ENCODE measurements around the gene P4HA3. TPM values are rescaled to one million over a fixed set of nuclear protein-coding genes. Genes with fewer than 3 reads are reported as not detected.

P4HA3 gene
- total RNA-seq, 3 donors from 2014 or later (not counting 1 experiment from before 2014, with no cell fraction given): not detected

DNA sequence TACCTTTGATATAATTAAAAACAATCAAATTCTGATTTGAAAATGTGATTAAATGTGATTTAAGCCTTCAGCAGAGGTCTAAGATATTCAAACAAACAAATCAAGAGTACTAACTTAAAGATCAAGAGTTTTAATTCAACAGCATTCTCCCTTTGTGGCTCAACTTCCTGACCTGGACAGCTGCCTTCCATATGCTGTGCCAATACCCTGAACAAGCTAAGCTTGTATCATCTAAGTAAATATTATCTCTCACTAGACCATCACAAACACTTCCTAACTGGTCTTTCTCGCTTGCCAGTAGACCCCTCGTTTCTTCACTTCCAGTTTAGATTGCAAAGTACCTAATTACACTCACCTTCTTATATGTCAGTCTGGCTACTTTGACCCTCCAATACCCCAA is 35.9 kb upstream of the P4HA3 start:
- H3K27ac ChIP-seq (ENCODE audit: low read length): no peak overlapping the region
- no peaks in the 10 kb centered on the region for H3K9me3 ChIP-seq (ENCODE audit: control insufficient read depth, insufficient read depth, low read length)
- intact Hi-C loops (cut with micrococcal nuclease): no loop called here
- ATAC-seq (no peak), DNase-seq (no peak)
- TF ChIP-seq, protein P1, sequence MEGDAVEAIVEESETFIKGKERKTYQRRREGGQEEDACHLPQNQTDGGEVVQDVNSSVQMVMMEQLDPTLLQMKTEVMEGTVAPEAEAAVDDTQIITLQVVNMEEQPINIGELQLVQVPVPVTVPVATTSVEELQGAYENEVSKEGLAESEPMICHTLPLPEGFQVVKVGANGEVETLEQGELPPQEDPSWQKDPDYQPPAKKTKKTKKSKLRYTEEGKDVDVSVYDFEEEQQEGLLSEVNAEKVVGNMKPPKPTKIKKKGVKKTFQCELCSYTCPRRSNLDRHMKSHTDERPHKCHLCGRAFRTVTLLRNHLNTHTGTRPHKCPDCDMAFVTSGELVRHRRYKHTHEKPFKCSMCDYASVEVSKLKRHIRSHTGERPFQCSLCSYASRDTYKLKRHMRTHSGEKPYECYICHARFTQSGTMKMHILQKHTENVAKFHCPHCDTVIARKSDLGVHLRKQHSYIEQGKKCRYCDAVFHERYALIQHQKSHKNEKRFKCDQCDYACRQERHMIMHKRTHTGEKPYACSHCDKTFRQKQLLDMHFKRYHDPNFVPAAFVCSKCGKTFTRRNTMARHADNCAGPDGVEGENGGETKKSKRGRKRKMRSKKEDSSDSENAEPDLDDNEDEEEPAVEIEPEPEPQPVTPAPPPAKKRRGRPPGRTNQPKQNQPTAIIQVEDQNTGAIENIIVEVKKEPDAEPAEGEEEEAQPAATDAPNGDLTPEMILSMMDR (IDR thresholded peaks at IDR 0.05): no peak
- peaks cover 11% of the 10 kb centered on the region for H3K36me3 ChIP-seq (ENCODE audit: control insufficient read depth, insufficient read depth, low read length)
- 89% methylated on average over 2 of the region's 2 CpGs for WGBS (ENCODE audit: insufficient coverage)
- Mint-ChIP-seq H3K4me3 (no peak overlapping the region), H3K9me3 (no peaks in the 10 kb centered on the region), H3K36me3 (peaks cover 7% of the 10 kb centered on the region), H3K27ac (no peak overlapping the region), H3K4me1 (no peaks in the 10 kb centered on the region), H3K27me3 (ENCODE audit: low read depth in 2 of 2) (no peaks in the 10 kb centered on the region)
- no peaks in the 10 kb centered on the region for H3K27me3 ChIP-seq (ENCODE audit: control insufficient read depth, insufficient read depth, low read length)
- no peaks in the 10 kb centered on the region for H3K4me1 ChIP-seq (ENCODE audit: control insufficient read depth, insufficient read depth, low read length)
- H3K4me3 ChIP-seq (ENCODE audit: low read length): no peak overlapping the region

DNA sequence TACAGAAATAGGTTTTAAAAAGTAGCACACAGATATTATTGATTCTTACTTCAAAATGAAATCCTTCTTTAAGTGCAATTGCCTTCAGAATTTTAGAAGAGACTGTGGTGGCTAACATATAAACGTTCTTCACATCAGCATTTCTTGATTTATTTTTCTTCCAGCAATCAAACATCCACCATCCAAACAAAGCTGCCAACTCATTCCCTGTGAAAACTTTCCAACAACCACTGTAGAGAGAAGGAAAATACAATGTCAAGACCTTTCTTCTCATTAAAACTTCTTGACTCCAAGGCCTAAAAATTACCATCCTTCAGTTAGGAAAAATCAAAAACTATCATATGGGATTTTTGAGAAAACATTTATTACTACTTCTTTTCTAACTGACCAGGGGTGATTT is 34.0 kb upstream of the P4HA3 start:
- intact Hi-C loops (cut with micrococcal nuclease): no loop called here
- Mint-ChIP-seq H3K4me1 (no peaks in the 10 kb centered on the region), H3K27me3 (ENCODE audit: low read depth in 2 of 2) (no peaks in the 10 kb centered on the region), H3K4me3 (no peak overlapping the region), H3K27ac (no peak overlapping the region), H3K9me3 (no peaks in the 10 kb centered on the region), H3K36me3 (peaks cover 7% of the 10 kb centered on the region)
- no peaks in the 10 kb centered on the region for H3K27me3 ChIP-seq (ENCODE audit: control insufficient read depth, insufficient read depth, low read length)
- H3K27ac ChIP-seq (ENCODE audit: low read length): no peak overlapping the region
- H3K36me3 ChIP-seq (ENCODE audit: control insufficient read depth, insufficient read depth, low read length): peaks cover 19% of the 10 kb centered on the region
- TF ChIP-seq, protein P1 (IDR thresholded peaks at IDR 0.05): no peak
- H3K4me1 ChIP-seq (ENCODE audit: control insufficient read depth, insufficient read depth, low read length): no peaks in the 10 kb centered on the region
- H3K9me3 ChIP-seq (ENCODE audit: control insufficient read depth, insufficient read depth, low read length): no peaks in the 10 kb centered on the region
- ATAC-seq: no peak
- H3K4me3 ChIP-seq (ENCODE audit: low read length): no peak overlapping the region
- WGBS (ENCODE audit: insufficient coverage): 33% methylated on average over 1 of the region's 1 CpG
- DNase-seq: no peak

DNA sequence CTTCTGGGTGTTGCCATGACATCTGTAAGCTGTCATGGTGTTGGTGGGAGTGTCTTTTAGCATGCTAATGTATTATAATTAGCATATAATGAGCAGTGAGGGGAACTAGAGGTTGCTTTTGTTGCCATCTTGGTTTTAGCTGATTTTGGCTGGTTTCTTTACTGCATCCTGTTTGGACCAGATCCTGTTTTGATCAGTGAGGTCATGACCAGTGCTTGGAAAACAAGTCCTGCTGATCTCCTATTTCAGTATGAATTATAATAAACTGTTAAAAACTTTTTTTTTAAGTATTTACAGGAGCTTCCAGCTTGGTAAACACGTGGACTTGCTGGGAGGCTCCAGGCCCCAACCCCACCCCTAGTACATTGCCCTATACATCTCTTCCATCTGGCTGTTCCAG is 30.5 kb upstream of the P4HA3 start:
- ATAC-seq: no peak
- Mint-ChIP-seq H3K4me3 (no peak overlapping the region), H3K27me3 (ENCODE audit: low read depth in 2 of 2) (no peaks in the 10 kb centered on the region), H3K36me3 (peaks cover 7% of the 10 kb centered on the region), H3K4me1 (no peaks in the 10 kb centered on the region), H3K9me3 (no peaks in the 10 kb centered on the region), H3K27ac (no peak overlapping the region)
- Histone ChIP-seq H3K27ac (ENCODE audit: low read length) (no peak overlapping the region), H3K4me1 (ENCODE audit: control insufficient read depth, insufficient read depth, low read length) (no peaks in the 10 kb centered on the region), H3K9me3 (ENCODE audit: control insufficient read depth, insufficient read depth, low read length) (no peaks in the 10 kb centered on the region), H3K36me3 (ENCODE audit: control insufficient read depth, insufficient read depth, low read length) (peaks cover 26% of the 10 kb centered on the region), H3K27me3 (ENCODE audit: control insufficient read depth, insufficient read depth, low read length) (no peaks in the 10 kb centered on the region), H3K4me3 (ENCODE audit: low read length) (no peak overlapping the region)
- TF ChIP-seq, protein P1 (IDR thresholded peaks at IDR 0.05): no peak
- 83% methylated on average over 1 of the region's 1 CpG for WGBS (ENCODE audit: insufficient coverage)
- intact Hi-C loops (cut with micrococcal nuclease): no loop called here
- no peak for DNase-seq

DNA sequence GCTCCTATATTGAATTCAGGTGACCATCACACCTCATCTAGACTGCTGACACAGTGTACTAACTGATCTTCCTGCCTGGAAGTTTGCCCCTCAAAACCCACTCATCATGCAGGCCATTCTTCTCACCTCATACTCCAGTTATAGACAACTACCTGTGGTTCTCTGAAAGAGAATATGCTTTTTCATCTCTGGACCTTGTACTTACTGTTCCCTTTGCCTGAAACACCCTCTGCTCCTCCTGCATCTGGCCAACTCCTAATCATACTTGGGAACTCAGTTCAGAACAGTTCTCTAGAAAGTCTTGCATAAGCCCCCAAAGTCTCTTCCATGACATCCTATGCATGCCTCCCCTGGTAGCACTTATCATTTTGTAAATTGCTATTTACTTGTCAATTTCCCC is 28.2 kb upstream of the P4HA3 start:
- Histone ChIP-seq H3K4me1 (ENCODE audit: control insufficient read depth, insufficient read depth, low read length) (no peaks in the 10 kb centered on the region), H3K27ac (ENCODE audit: low read length) (no peak overlapping the region), H3K9me3 (ENCODE audit: control insufficient read depth, insufficient read depth, low read length) (no peaks in the 10 kb centered on the region), H3K4me3 (ENCODE audit: low read length) (no peak overlapping the region), H3K36me3 (ENCODE audit: control insufficient read depth, insufficient read depth, low read length) (peaks cover 26% of the 10 kb centered on the region), H3K27me3 (ENCODE audit: control insufficient read depth, insufficient read depth, low read length) (no peaks in the 10 kb centered on the region)
- Mint-ChIP-seq H3K27ac (no peak overlapping the region), H3K4me3 (no peak overlapping the region), H3K27me3 (ENCODE audit: low read depth in 2 of 2) (no peaks in the 10 kb centered on the region), H3K9me3 (no peaks in the 10 kb centered on the region), H3K4me1 (no peaks in the 10 kb centered on the region), H3K36me3 (peaks cover 3% of the 10 kb centered on the region)
- ATAC-seq: no peak
- DNase-seq: no peak
- TF ChIP-seq, protein P1 (IDR thresholded peaks at IDR 0.05): no peak
- intact Hi-C loops (cut with micrococcal nuclease): no loop called here
